ENCODE measurements around the gene ILK.

The ILK gene

DNA sequence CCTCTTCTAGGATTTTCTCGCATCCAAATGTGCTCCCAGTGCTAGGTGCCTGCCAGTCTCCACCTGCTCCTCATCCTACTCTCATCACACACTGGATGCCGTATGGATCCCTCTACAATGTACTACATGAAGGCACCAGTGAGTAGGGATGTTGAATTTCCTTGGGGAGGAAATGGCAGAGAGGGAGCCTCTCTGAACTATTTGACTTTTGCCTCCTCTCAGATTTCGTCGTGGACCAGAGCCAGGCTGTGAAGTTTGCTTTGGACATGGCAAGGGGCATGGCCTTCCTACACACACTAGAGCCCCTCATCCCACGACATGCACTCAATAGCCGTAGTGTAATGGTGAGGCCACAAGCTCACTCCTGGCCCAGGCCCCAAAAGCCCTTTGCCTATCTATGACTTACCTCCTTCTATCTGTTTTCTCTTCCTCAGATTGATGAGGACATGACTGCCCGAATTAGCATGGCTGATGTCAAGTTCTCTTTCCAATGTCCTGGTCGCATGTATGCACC, 6.0 kb downstream of the ILK start:
- no peaks in the 10 kb centered on the region for H3K36me3 ChIP-seq (ENCODE audit: low read length)
- H3K9me3 ChIP-seq (ENCODE audit: insufficient read depth, low read length), result no peaks in the 10 kb centered on the region
- no peaks in the 10 kb centered on the region for H3K27me3 ChIP-seq (ENCODE audit: low read length)
- no peaks in the 10 kb centered on the region for H4K20me1 ChIP-seq (ENCODE audit: low read depth, low read length)
- peaks cover 22% of the 10 kb centered on the region for H3K79me2 ChIP-seq (ENCODE audit: insufficient read depth, low read length)
- no peaks in the 10 kb centered on the region for H3K9me2 ChIP-seq (replicated peaks; ENCODE audit: insufficient read depth, low read length)
- H3K4me3 ChIP-seq (ENCODE audit: insufficient read depth, low read length, poor library complexity, severe bottlenecking), result no peak overlapping the region
- no peak overlapping the region for H3K9ac ChIP-seq (ENCODE audit: low read length)
- no peak overlapping the region for H3K27ac ChIP-seq (ENCODE audit: low read depth, low read length)
- no peak overlapping the region for H3K4me2 ChIP-seq (ENCODE audit: low read depth, low read length, poor library complexity, severe bottlenecking)
- H3F3A ChIP-seq (ENCODE audit: insufficient read depth), result peaks cover 21% of the 10 kb centered on the region
- TF ChIP-seq EZH2phosphoT487 (conservative IDR thresholded peaks at IDR 0.05; ENCODE audit: low read length), result no peak
- TF ChIP-seq, protein P1, sequence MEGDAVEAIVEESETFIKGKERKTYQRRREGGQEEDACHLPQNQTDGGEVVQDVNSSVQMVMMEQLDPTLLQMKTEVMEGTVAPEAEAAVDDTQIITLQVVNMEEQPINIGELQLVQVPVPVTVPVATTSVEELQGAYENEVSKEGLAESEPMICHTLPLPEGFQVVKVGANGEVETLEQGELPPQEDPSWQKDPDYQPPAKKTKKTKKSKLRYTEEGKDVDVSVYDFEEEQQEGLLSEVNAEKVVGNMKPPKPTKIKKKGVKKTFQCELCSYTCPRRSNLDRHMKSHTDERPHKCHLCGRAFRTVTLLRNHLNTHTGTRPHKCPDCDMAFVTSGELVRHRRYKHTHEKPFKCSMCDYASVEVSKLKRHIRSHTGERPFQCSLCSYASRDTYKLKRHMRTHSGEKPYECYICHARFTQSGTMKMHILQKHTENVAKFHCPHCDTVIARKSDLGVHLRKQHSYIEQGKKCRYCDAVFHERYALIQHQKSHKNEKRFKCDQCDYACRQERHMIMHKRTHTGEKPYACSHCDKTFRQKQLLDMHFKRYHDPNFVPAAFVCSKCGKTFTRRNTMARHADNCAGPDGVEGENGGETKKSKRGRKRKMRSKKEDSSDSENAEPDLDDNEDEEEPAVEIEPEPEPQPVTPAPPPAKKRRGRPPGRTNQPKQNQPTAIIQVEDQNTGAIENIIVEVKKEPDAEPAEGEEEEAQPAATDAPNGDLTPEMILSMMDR (IDR thresholded peaks at IDR 0.05; ENCODE audit: insufficient read depth, low read length, poor library complexity, severe bottlenecking), result no peak
- H2AFZ ChIP-seq (ENCODE audit: low read depth, low read length, severe bottlenecking), result no peak overlapping the region

- Histone ChIP-seq H3K36me3 (ENCODE audit: low read length) (no peaks in the 10 kb centered on the region), H4K20me1 (ENCODE audit: low read depth, low read length) (no peaks in the 10 kb centered on the region), H3K27ac (ENCODE audit: low read depth, low read length) (no peak overlapping the region)
These were observed 7.0 kb downstream of the ILK start for GRCh38 chr11:6610591-6610990.

DNA sequence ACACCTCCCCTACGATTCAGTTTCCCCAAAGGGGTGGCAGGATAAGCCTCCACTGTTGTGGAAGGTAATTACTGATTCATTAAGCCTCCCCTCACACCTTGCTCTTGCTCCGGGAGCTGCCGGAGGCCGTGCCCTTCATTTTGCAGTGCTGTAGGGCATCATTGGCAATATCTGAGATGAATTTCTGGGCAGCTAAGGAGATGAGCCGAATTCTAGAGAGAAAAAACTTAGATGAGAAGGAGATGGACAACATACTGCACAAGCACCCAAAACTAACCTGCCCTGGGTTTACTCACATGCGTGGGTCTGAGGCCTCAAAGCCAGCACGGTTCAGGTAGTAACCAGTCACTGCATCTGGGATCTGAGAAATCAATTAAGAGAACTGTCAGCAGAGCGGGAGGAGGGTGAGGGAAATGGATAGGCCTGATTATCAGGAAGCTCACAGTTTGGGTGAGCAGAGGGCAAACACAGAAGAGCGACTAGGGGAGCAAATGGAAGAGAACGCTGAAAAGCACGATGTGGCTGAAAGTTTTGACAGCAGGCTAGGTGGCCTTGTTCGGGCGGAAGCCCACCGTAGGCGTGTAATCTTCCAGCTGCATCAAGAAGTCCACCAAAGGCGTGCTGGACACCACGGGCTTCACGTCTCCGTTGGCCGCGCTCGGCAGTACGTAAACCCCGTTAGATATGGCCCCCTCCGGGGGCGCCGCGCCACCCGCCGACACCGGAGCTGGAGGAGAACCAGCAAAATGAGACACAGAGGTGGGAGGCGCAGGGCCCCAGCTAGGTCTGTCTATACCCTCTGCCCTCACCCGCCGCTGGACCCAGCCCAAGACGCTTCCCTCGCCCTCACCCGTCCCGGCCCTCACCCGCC, 7.8 kb downstream of the ILK start:
- Histone ChIP-seq H3K27ac (ENCODE audit: low read depth, low read length) (peak overlapping the region; percentile 52), H3F3A (ENCODE audit: insufficient read depth) (peaks cover 17% of the 10 kb centered on the region), H3K79me2 (ENCODE audit: insufficient read depth, low read length) (peaks cover 14% of the 10 kb centered on the region), H3K27me3 (ENCODE audit: low read length) (no peaks in the 10 kb centered on the region), H4K20me1 (ENCODE audit: low read depth, low read length) (no peaks in the 10 kb centered on the region), H3K36me3 (ENCODE audit: low read length) (no peaks in the 10 kb centered on the region), H3K4me2 (ENCODE audit: low read depth, low read length, poor library complexity, severe bottlenecking) (peak overlapping the region; percentile 84), H3K9me2 (replicated peaks; ENCODE audit: insufficient read depth, low read length) (no peaks in the 10 kb centered on the region), H3K9me3 (ENCODE audit: insufficient read depth, low read length) (no peaks in the 10 kb centered on the region), H2AFZ (ENCODE audit: low read depth, low read length, severe bottlenecking) (peak overlapping the region; percentile 11), H3K4me3 (ENCODE audit: insufficient read depth, low read length, poor library complexity, severe bottlenecking) (peak overlapping the region; percentile 75), H3K9ac (ENCODE audit: low read length) (peak overlapping the region; percentile 78)
- TF ChIP-seq EZH2phosphoT487 (conservative IDR thresholded peaks at IDR 0.05; ENCODE audit: low read length), result no peak
- TF ChIP-seq, protein P1 (IDR thresholded peaks at IDR 0.05; ENCODE audit: insufficient read depth, low read length, poor library complexity, severe bottlenecking), result no peak

More at GRCh38 chr11:6610591-6610990, 7.0 kb downstream of the ILK start:
- Histone ChIP-seq H3K4me2 (ENCODE audit: low read depth, low read length, poor library complexity, severe bottlenecking) (peak overlapping the region; percentile 84), H3K27me3 (ENCODE audit: low read length) (no peaks in the 10 kb centered on the region), H3K4me3 (ENCODE audit: insufficient read depth, low read length, poor library complexity, severe bottlenecking) (no peak overlapping the region), H2AFZ (ENCODE audit: low read depth, low read length, severe bottlenecking) (no peak overlapping the region), H3K9me2 (replicated peaks; ENCODE audit: insufficient read depth, low read length) (no peaks in the 10 kb centered on the region), H3F3A (ENCODE audit: insufficient read depth) (peaks cover 20% of the 10 kb centered on the region), H3K79me2 (ENCODE audit: insufficient read depth, low read length) (peaks cover 15% of the 10 kb centered on the region), H3K9ac (ENCODE audit: low read length) (peak overlapping the region; percentile 78; the same call in 1 of the 2 replicates), H3K9me3 (ENCODE audit: insufficient read depth, low read length) (no peaks in the 10 kb centered on the region)
- TF ChIP-seq EZH2phosphoT487 (conservative IDR thresholded peaks at IDR 0.05; ENCODE audit: low read length), result no peak
- TF ChIP-seq, protein P1 (IDR thresholded peaks at IDR 0.05; ENCODE audit: insufficient read depth, low read length, poor library complexity, severe bottlenecking), result no peak
